ENCODE measurements around the gene SPATA46.

SPATA46 gene

GRCh38 chr1:162343470-162343869 lies 33.2 kb downstream of the SPATA46 start:
- H3K27ac ChIP-seq (ENCODE audit: extremely low read depth, low read depth, low read length) = no peak overlapping the region
- no peaks in the 10 kb centered on the region for H3K9me3 ChIP-seq (ENCODE audit: control insufficient read depth, insufficient read depth, low read depth, low read length)
- H3K36me3 ChIP-seq (ENCODE audit: control insufficient read depth in 2 of 2, insufficient read depth in 1 of 2, low read length in 2 of 2) = no peaks in the 10 kb centered on the region
- POLR2A ChIA-PET = no interaction called here
- H3K4me1 ChIP-seq (ENCODE audit: control insufficient read depth, insufficient read depth, low read length) = no peaks in the 10 kb centered on the region; the same call in 1 of the 2 replicates
- CTCF ChIA-PET = interaction anchor here (0.6 to 3.9 kb wide), 2 partner anchors 14 to 555 kb away, joined by 3 to 12 read pairs; no protein-coding TSS in a partner anchor
- TF ChIP-seq ZNF560 (tag by site-specific recombination; IDR thresholded peaks at IDR 0.05; ENCODE audit: borderline replicate concordance) = no peak
- TF ChIP-seq ZNF548 (tag by site-specific recombination; IDR thresholded peaks at IDR 0.05) = no peak
- no peak for TF ChIP-seq YY1 (tag by site-specific recombination; IDR thresholded peaks at IDR 0.05)
- TF ChIP-seq ZBTB21 (tag by site-specific recombination; IDR thresholded peaks at IDR 0.05) = no peak
- no peak for TF ChIP-seq ZEB2 (tag by site-specific recombination; IDR thresholded peaks at IDR 0.05)
- TF ChIP-seq ZNF654 (tag by site-specific recombination; IDR thresholded peaks at IDR 0.05; ENCODE audit: low read depth) = no peak
- no peak for TF ChIP-seq ZBTB1 (tag by site-specific recombination; IDR thresholded peaks at IDR 0.05)
- no peak for TF ChIP-seq ZBTB49 (tag by site-specific recombination; IDR thresholded peaks at IDR 0.05; ENCODE audit: low read depth)
- no peak for TF ChIP-seq ZNF488 (tag by site-specific recombination; IDR thresholded peaks at IDR 0.05)
- TF ChIP-seq ZNF561 (tag by site-specific recombination; IDR thresholded peaks at IDR 0.05; ENCODE audit: borderline replicate concordance) = no peak
- TF ChIP-seq BCL11B (tag by site-specific recombination; IDR thresholded peaks at IDR 0.05; ENCODE audit: low read depth) = no peak
- no peak for TF ChIP-seq ZBTB10 (tag by site-specific recombination; IDR thresholded peaks at IDR 0.05)
- no peak for TF ChIP-seq ZNF571 (tag by site-specific recombination; IDR thresholded peaks at IDR 0.05)
- TF ChIP-seq ZNF324 (tag by site-specific recombination; IDR thresholded peaks at IDR 0.05) = no peak
- no peak for TF ChIP-seq ZNF701 (tag by site-specific recombination; IDR thresholded peaks at IDR 0.05)
- H3K4me3 ChIP-seq (ENCODE audit: low read depth, low read length) = no peak overlapping the region

- ChIA-PET POLR2A (no interaction called here), CTCF (interaction anchor here (0.6 to 3.9 kb wide), 3 partner anchors 15 to 554 kb away, joined by 3 to 12 read pairs (median 7); no protein-coding TSS in a partner anchor)
- Histone ChIP-seq H3K4me1 (ENCODE audit: control insufficient read depth, insufficient read depth, low read length) (no peaks in the 10 kb centered on the region; the same call in 1 of the 2 replicates), H3K36me3 (ENCODE audit: control insufficient read depth in 2 of 2, insufficient read depth in 1 of 2, low read length in 2 of 2) (no peaks in the 10 kb centered on the region), H3K4me3 (ENCODE audit: low read depth, low read length) (no peak overlapping the region), H3K27ac (ENCODE audit: extremely low read depth, low read depth, low read length) (no peak overlapping the region), H3K9me3 (ENCODE audit: control insufficient read depth, insufficient read depth, low read depth, low read length) (no peaks in the 10 kb centered on the region)
- TF ChIP-seq ZNF837 (tag by site-specific recombination; IDR thresholded peaks at IDR 0.05) = no peak
- TF ChIP-seq ZNF416 (tag by site-specific recombination; IDR thresholded peaks at IDR 0.05) = no peak
- TF ChIP-seq ZBTB21 (tag by site-specific recombination; IDR thresholded peaks at IDR 0.05) = no peak
- TF ChIP-seq REST (tag by site-specific recombination; IDR thresholded peaks at IDR 0.05) = no peak
- no peak for TF ChIP-seq ZNF266 (tag by site-specific recombination; IDR thresholded peaks at IDR 0.05; ENCODE audit: low read depth)
- TF ChIP-seq ZNF175 (tag by site-specific recombination; IDR thresholded peaks at IDR 0.05) = no peak
- TF ChIP-seq GLI4 (tag by site-specific recombination; IDR thresholded peaks at IDR 0.05) = no peak
- TF ChIP-seq ZNF362 (tag by site-specific recombination; IDR thresholded peaks at IDR 0.05) = no peak
- no peak for TF ChIP-seq ZNF623 (tag by site-specific recombination; IDR thresholded peaks at IDR 0.05)
- no peak for TF ChIP-seq ZNF791 (tag by site-specific recombination; IDR thresholded peaks at IDR 0.05)
- TF ChIP-seq ZSCAN30 (tag by site-specific recombination; IDR thresholded peaks at IDR 0.05) = no peak
- TF ChIP-seq ZNF747 (tag by site-specific recombination; IDR thresholded peaks at IDR 0.05) = no peak
Observed at GRCh38 chr1:162342452-162342983, 34.1 kb downstream of the SPATA46 start.

All from HEK293 (cell line).